Common myeloid progenitor, CD34-positive (primary cell): ENCODE measurements around the gene ZNF787.
A peak's percentile ranks its signal among the peaks of the same experiment; 100 is the strongest.

Experiments
- CTCF ChIA-PET: fragments of 350-600 bp; sonication (Branson Sonifier 250); formaldehyde crosslinking; loops from one replicate; lab custom pipeline; 2021; ENCODE audit warnings: antibody characterized with exemption; lab: Charles Lee
- POLR2A ChIA-PET: fragments of 350-600 bp; sonication (Branson Sonifier 250); formaldehyde crosslinking; loops from one replicate; lab custom pipeline; 2021; ENCODE audit warnings: antibody characterized with exemption; lab: Charles Lee
- DNase-seq, 3 donors: peaks; one replicate each; pipeline versions ENCODE4 v3.0.0 to v3.0.0-alpha.2; 2013
- H3K27ac ChIP-seq, 2 experiments: 1 replicate in 1 of 2; 2 replicates in 1 of 2; pipeline ENCODE4 v1.7.0; 2013; ENCODE audit warnings: inconsistent platforms in 2 of 2, low read length in 2 of 2, mild to moderate bottlenecking in 2 of 2, low read depth in 1 of 2, moderate library complexity in 1 of 2; ENCODE audit not compliant: severe bottlenecking in 2 of 2, insufficient read depth in 1 of 2, poor library complexity in 1 of 2
- H3K27me3 ChIP-seq, 5 experiments: replicated peaks in 2 of 5; 1 replicate in 3 of 5; 2 replicates in 2 of 5; pipeline versions ENCODE4 v1.6.1 to v1.7.0; 2013; ENCODE audit warnings: low read length in 4 of 5, mild to moderate bottlenecking in 2 of 5, moderate library complexity in 2 of 5, inconsistent platforms in 1 of 5; ENCODE audit not compliant: insufficient read depth in 5 of 5, control insufficient read depth in 4 of 5
- H3K36me3 ChIP-seq, 4 experiments: 1 replicate in 2 of 4; 2 replicates in 2 of 4; pipeline versions ENCODE4 v1.6.1 to v1.7.0; 2013; ENCODE audit warnings: low read length in 3 of 4, control low read depth in 1 of 4, mild to moderate bottlenecking in 1 of 4; ENCODE audit not compliant: control insufficient read depth in 4 of 4, insufficient read depth in 4 of 4
- H3K4me1 ChIP-seq, 4 experiments: 1 replicate in 3 of 4; 2 replicates in 1 of 4; pipeline versions ENCODE4 v1.6.1 to v1.7.1; 2013; ENCODE audit warnings: low read length in 3 of 4, mild to moderate bottlenecking in 3 of 4, control low read depth in 1 of 4, inconsistent platforms in 1 of 4, moderate library complexity in 1 of 4; ENCODE audit not compliant: control insufficient read depth in 4 of 4, insufficient read depth in 4 of 4; ENCODE audit errors: control extremely low read depth in 1 of 4
- H3K4me3 ChIP-seq, 7 experiments: 1 replicate in 4 of 7; 2 replicates in 3 of 7; pipeline versions ENCODE4 v1.5.1 to v1.7.0; 2013; ENCODE audit warnings: mild to moderate bottlenecking in 7 of 7, low read length in 6 of 7, moderate library complexity in 6 of 7, inconsistent platforms in 2 of 7, low read depth in 2 of 7, control low read depth in 1 of 7; ENCODE audit not compliant: insufficient read depth in 4 of 7, control insufficient read depth in 1 of 7; ENCODE audit errors: extremely low read depth in 1 of 7
- H3K9me3 ChIP-seq, 5 experiments: 1 replicate in 4 of 5; 2 replicates in 1 of 5; pipeline versions ENCODE4 v1.6.1 to v1.7.1; 2013; ENCODE audit warnings: low read length in 4 of 5, mild to moderate bottlenecking in 2 of 5, inconsistent platforms in 1 of 5, low read depth in 1 of 5, moderate library complexity in 1 of 5; ENCODE audit not compliant: control insufficient read depth in 4 of 5, insufficient read depth in 2 of 5; ENCODE audit errors: control extremely low read depth in 1 of 5
- whole genome bisulfite sequencing: methylation state at CpG from one replicate; pipeline ENCODE4 v1.1.5; 2013; ENCODE audit not compliant: insufficient coverage; 5-methylcytosine and 5-hydroxymethylcytosine counted together

The ZNF787 gene

GRCh38 chr19:56071151-56071550, 49.9 kb downstream of the ZNF787 start:
- Histone ChIP-seq H3K27me3 (no peaks in the 10 kb centered on the region), H3K36me3 (no peaks in the 10 kb centered on the region), H3K27ac (no peak overlapping the region), H3K4me1 (peaks cover 0 to 11% (median 9%) of the 10 kb centered on the region in 4 experiments), H3K9me3 (no peaks in the 10 kb centered on the region), H3K4me3 (no peak overlapping the region)
- POLR2A ChIA-PET, result no interaction called here
- CTCF ChIA-PET, result interaction anchor here (1.1 kb wide), 1 partner anchor 181 kb away, joined by 6 read pairs; no protein-coding TSS in a partner anchor
- WGBS, result 94% methylated on average over 4 of the region's 4 CpGs
- DNase-seq, result no peak

- Histone ChIP-seq H3K27ac (no peak overlapping the region), H3K27me3 (peaks cover 0 to 3% (median 0%) of the 10 kb centered on the region in 5 experiments), H3K4me1 (peaks cover 0 to 14% (median 10%) of the 10 kb centered on the region in 4 experiments), H3K36me3 (no peaks in the 10 kb centered on the region), H3K9me3 (peaks cover 0 to under 1% (median 0%) of the 10 kb centered on the region in 5 experiments), H3K4me3 (no peak overlapping the region)
- no peak for DNase-seq
- 90% methylated on average over 2 of the region's 3 CpGs for WGBS
- ChIA-PET POLR2A (no interaction called here), CTCF (no interaction called here)
Measured at GRCh38 chr19:56069642-56070041, 51.5 kb downstream of the ZNF787 start.

GRCh38 chr19:56066152-56067023, 54.7 kb downstream of the ZNF787 start:
- Histone ChIP-seq H3K27me3 (peaks cover 0 to 11% (median 3%) of the 10 kb centered on the region in 5 experiments), H3K9me3 (peaks cover 0 to 3% (median 2%) of the 10 kb centered on the region in 5 experiments), H3K36me3 (no peaks in the 10 kb centered on the region), H3K4me3 (peak overlapping the region; percentile 11 to 86 (median 69)), H3K27ac (no peak overlapping the region), H3K4me1 (peaks cover 0 to 14% (median 10%) of the 10 kb centered on the region in 4 experiments)
- CTCF ChIA-PET, result interaction anchor here (0.7 to 5.0 kb wide), 16 partner anchors 8 to 268 kb away, joined by 3 to 39 read pairs (median 4); partner anchors contain the start of genes GALP and ZNF787
- 2% methylated on average over 30 of the region's 39 CpGs for WGBS
- POLR2A ChIA-PET, result interaction anchor here (0.6 to 1.1 kb wide), 2 partner anchors 54 to 149 kb away, joined by 3 to 4 read pairs; partner anchors contain the start of gene ZNF787
- DNase-seq, result peak; percentile 69 to 84 (median 74)

- no peak overlapping the region for H3K4me3 ChIP-seq
- DNase-seq, result no peak
- H3K27ac ChIP-seq, result no peak overlapping the region
- peaks cover 0 to 3% (median 0%) of the 10 kb centered on the region in 5 experiments for H3K27me3 ChIP-seq
- H3K4me1 ChIP-seq, result no peaks in the 10 kb centered on the region
- H3K36me3 ChIP-seq, result no peaks in the 10 kb centered on the region
- POLR2A ChIA-PET, result no interaction called here
- CTCF ChIA-PET, result interaction anchor here (1.4 kb wide), 1 partner anchor 12 kb away, joined by 3 read pairs; no protein-coding TSS in a partner anchor
- peaks cover 0 to 2% (median 0%) of the 10 kb centered on the region in 5 experiments for H3K9me3 ChIP-seq
- WGBS, result 94% methylated on average over 18 of the region's 18 CpGs
Measured at GRCh38 chr19:56053596-56053995, 67.5 kb downstream of the ZNF787 start.
